Endometrial microvascular endothelial cells (primary cell): ENCODE results near the gene TAF12. TPM values are rescaled to one million over a fixed set of nuclear protein-coding genes. Genes with fewer than 3 reads are reported as not detected.

Experiments used
- in situ Hi-C: cut with HindIII; loops from 2 replicates; pipeline ENCODE4 v1.10.0; 2017; ENCODE audit warnings: low sequenced_read_pairs, low pct_unique_long_range_greater_than_20kb; ENCODE audit errors: inconsistent ontology term
- total RNA-seq: library from RNA; depleted of rRNA; stranded (reverse); fragments of >200 nt; gene quantifications from one replicate; pipeline ENCODE4 v1.2.3, GENCODE V29; 2015; ENCODE audit errors: inconsistent ontology term

The TAF12 gene
- total RNA-seq, 1 donor from 2014 or later = 27.8 TPM

GRCh38 chr1:28560886-28561285 is 82.0 kb downstream of the TAF12 start:
- in situ Hi-C loops = no loop called here

Other genes with a start within 250 kb of the TAF12 start
- gene RCC1, start 137.0 kb downstream of the TAF12 start, total RNA-seq = 87.9 TPM
- 40.3 TPM for gene TRNAU1AP, start 90.0 kb downstream of the TAF12 start, total RNA-seq
- 3.1 TPM for gene RAB42, start 50.8 kb downstream of the TAF12 start, total RNA-seq
- gene RNU11, start 5.5 kb upstream of the TAF12 start, total RNA-seq = not detected
- 8.0 TPM for gene GMEB1, start 25.7 kb upstream of the TAF12 start, total RNA-seq
- 66.2 TPM for gene YTHDF2, start 93.9 kb upstream of the TAF12 start, total RNA-seq
- not detected for gene OPRD1, start 169.1 kb upstream of the TAF12 start, total RNA-seq